Keratinocyte (primary cell): ENCODE data around the gene MYRIP. TPM values are rescaled to one million over a fixed set of nuclear protein-coding genes. Genes with fewer than 3 reads are reported as not detected.

ENCODE experiments used
- DNase-seq: peaks from one replicate; pipeline ENCODE4 v3.0.0-alpha.2; 2011; ENCODE audit warnings: low read depth, missing footprints, low spot score
- FAIRE-seq: peaks from 2 replicates; lab custom pipeline; 2011; peaks lifted over from hg19 to GRCh38; lab: Jason Lieb, UNC
- H2AFZ ChIP-seq: 2 replicates; pipeline ENCODE4 v1.6.0; 2012; ENCODE audit warnings: low read length, control low read depth, inconsistent platforms; ENCODE audit not compliant: control insufficient read depth
- H3K27ac ChIP-seq: 2 replicates; pipeline ENCODE4 v1.5.1; 2011; ENCODE audit warnings: low read length; ENCODE audit not compliant: control insufficient read depth, insufficient read depth
- H3K27me3 ChIP-seq: 3 replicates; pipeline ENCODE4 v1.6.0; 2011; ENCODE audit warnings: low read length; ENCODE audit not compliant: control insufficient read depth, insufficient read depth; ENCODE audit errors: extremely low read depth
- H3K36me3 ChIP-seq, 2 experiments: 2 replicates in 1 of 2; 3 replicates in 1 of 2; pipeline ENCODE4 v1.5.1; 2011; ENCODE audit warnings: low read length in 2 of 2, mild to moderate bottlenecking in 1 of 2; ENCODE audit not compliant: control insufficient read depth in 2 of 2, insufficient read depth in 2 of 2; ENCODE audit errors: extremely low read depth in 1 of 2
- H3K4me1 ChIP-seq: 3 replicates; pipeline ENCODE4 v1.5.1; 2011; ENCODE audit warnings: low read length; ENCODE audit not compliant: control insufficient read depth, insufficient read depth; ENCODE audit errors: extremely low read depth
- H3K4me2 ChIP-seq: 3 replicates; pipeline ENCODE4 v1.6.0; 2011; ENCODE audit warnings: low read depth, low read length; ENCODE audit not compliant: control insufficient read depth, insufficient read depth; ENCODE audit errors: extremely low read depth
- H3K4me3 ChIP-seq, 3 experiments: fragments of 200-600 bp in 1 of 3; sonication (generic) in 1 of 3; 2 replicates in 2 of 3; 3 replicates in 1 of 3; pipeline ENCODE4 v1.5.1; 2011 to 2016; ENCODE audit warnings: low read length in 3 of 3, mild to moderate bottlenecking in 3 of 3, control low read depth in 2 of 3, inconsistent platforms in 1 of 3, low read depth in 1 of 3, mixed read lengths in 1 of 3, mixed run types in 1 of 3, moderate library complexity in 1 of 3; ENCODE audit not compliant: control insufficient read depth in 2 of 3, insufficient read depth in 2 of 3; ENCODE audit errors: extremely low read depth in 1 of 3
- H3K79me2 ChIP-seq: 2 replicates; pipeline ENCODE4 v1.6.0; 2012; ENCODE audit warnings: low read length; ENCODE audit not compliant: control insufficient read depth, insufficient read depth
- H3K9ac ChIP-seq: 3 replicates; pipeline ENCODE4 v1.6.0; 2011; ENCODE audit warnings: low read length; ENCODE audit not compliant: control insufficient read depth, insufficient read depth; ENCODE audit errors: extremely low read depth
- H3K9me1 ChIP-seq: 3 replicates; pipeline ENCODE4 v1.6.0; 2011; ENCODE audit warnings: low read length; ENCODE audit not compliant: control insufficient read depth, insufficient read depth; ENCODE audit errors: extremely low read depth
- H3K9me3 ChIP-seq: 2 replicates; pipeline ENCODE4 v1.5.1; 2012; ENCODE audit warnings: low read depth, low read length; ENCODE audit not compliant: control insufficient read depth
- H4K20me1 ChIP-seq: 3 replicates; pipeline ENCODE4 v1.6.0; 2011; ENCODE audit warnings: low read length; ENCODE audit not compliant: control insufficient read depth, insufficient read depth; ENCODE audit errors: extremely low read depth
- CTCF ChIP-seq, 3 experiments: IDR thresholded peaks in 1 of 3; conservative IDR thresholded peaks in 1 of 3; optimal IDR thresholded peaks in 1 of 3; 2 replicates in 2 of 3; 3 replicates in 1 of 3; pipeline versions ENCODE3 to v1.5.1; 2011; ENCODE audit warnings: low read length in 3 of 3, mild to moderate bottlenecking in 3 of 3, moderate library complexity in 2 of 3, control low read depth in 1 of 3, inconsistent platforms in 1 of 3; ENCODE audit not compliant: insufficient read depth in 2 of 3; ENCODE audit errors: extremely low read depth in 1 of 3
- EZH2 ChIP-seq: IDR thresholded peaks from one replicate; pipeline ENCODE4 v1.6.1; 2012; ENCODE audit warnings: inconsistent platforms, mild to moderate bottlenecking, low read length, moderate library complexity
- dilution Hi-C: fragments of 300-500 bp; cut with MboI; formaldehyde crosslinking; loops from one replicate; pipeline ENCODE4 v1.7.0; 2020; ENCODE audit warnings: low sequenced_read_pairs; ENCODE audit not compliant: extremely low pct_ligation_motif_present
- polyA plus RNA-seq, 5 experiments: library from polyadenylated mRNA; depleted of rRNA in 3 of 5; stranded (reverse) in 3 of 5; stranded (forward) in 1 of 5; unstranded in 1 of 5; fragments of >200 nt; gene quantifications; 1 replicate in 1 of 5; 2 replicates in 3 of 5; 3 replicates in 1 of 5; pipeline versions ENCODE4 v1.2.1 to v1.2.3, GENCODE V29; 2011 to 2012; ENCODE audit warnings: missing spikeins in 2 of 5, low read depth in 1 of 5, low replicate concordance in 1 of 5

MYRIP gene
- polyA plus RNA-seq, 1 donor (not counting 4 experiments of a cell fraction or from before 2014, with no cell fraction given) = 0.01 TPM

DNA sequence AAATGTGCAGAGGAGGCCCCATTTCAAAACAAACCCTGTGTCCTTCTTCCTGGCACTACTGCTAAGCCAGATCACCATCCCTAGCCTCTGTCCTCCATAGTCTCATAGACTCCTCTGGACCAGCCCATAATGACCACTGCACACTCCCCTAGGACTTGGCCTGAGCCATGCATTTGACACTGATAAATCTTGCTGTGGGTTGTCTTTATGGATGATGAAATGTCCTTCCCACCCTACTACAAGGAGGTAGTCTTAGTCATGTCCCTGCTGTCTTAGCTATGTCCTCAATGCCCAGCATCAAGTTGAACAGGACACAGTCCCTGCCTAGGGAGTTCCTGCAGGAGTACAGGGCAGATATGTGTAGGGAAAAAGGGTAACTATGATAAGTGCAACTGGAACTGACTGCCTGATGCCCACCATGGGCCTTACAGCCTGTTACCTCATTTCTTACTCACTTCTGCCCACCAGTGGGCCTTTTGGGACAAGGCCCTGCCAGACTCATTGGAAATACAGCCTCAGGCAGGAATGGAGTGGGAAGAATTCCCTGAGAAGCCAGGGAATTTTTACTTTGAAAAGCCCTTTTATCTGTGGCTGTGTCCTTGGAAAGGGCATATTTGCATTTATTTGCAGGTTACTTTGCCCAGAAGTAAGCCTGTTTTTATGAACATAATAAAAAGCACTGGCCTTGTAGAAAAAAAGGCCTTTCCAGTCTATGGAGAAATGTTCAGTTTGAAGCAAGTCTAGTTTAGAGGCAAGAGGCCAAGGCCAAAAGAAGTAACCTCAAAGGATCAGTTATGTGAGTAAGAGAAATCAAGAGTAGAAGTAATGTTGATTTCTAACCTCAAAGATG lies 300.5 kb downstream of the MYRIP start:
- Histone ChIP-seq H3K9me3 (no peaks in the 10 kb centered on the region), H3K36me3 (no peaks in the 10 kb centered on the region), H3K4me2 (no peak overlapping the region), H3K9ac (no peak overlapping the region), H3K27ac (no peak overlapping the region), H3K4me3 (no peak overlapping the region), H3K4me1 (peaks cover 19% of the 10 kb centered on the region), H4K20me1 (no peaks in the 10 kb centered on the region), H3K27me3 (no peaks in the 10 kb centered on the region), H2AFZ (no peak overlapping the region), H3K79me2 (no peaks in the 10 kb centered on the region), H3K9me1 (no peaks in the 10 kb centered on the region)
- dilution Hi-C loops = no loop called here
- FAIRE-seq (peak; percentile 73), DNase-seq (no peak)
- peak; percentile 38 to 49 (median 39) for TF ChIP-seq CTCF (optimal IDR thresholded peaks at IDR 0.05 in 1 of 3, IDR thresholded peaks at IDR 0.05 in 1 of 3, conservative IDR thresholded peaks at IDR 0.05 in 1 of 3; ENCODE audit: extremely low read depth in 1 of 3, insufficient read depth in 2 of 3, low read length in 3 of 3)
- TF ChIP-seq EZH2 = no peak

DNA sequence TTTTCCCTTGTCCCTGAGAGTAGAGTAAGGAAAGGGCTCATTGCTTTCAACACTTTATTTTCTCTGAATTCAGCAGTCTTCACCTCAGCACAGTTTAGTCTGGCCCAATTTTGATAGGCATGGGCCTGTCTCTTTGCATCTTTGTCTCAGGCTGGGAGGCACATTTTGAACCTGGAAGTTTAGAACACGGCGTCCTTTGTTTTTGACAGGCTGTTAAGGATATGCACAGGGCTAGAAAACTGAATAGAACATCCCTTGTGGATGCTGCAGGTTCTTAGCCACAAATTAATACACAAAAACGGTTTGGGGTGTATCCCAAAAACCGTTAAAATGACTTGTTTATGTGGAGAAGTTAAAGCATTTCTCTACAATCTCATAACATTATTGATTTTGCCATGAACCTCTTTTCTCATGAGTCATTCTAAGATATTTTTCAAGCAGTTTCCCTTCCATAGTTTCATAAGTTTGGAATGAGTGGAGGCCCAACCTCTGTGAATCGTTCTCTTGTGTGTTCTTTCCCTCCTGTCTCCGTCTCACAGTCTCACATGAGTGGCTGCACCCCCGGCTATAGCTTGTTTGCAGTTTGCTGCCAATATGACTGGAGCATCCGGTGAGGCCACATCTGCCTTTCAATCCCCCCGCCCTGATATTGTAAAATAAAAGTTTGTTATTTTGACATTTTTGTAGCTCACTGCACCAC lies 307.2 kb downstream of the MYRIP start:
- FAIRE-seq (peak; percentile 57), DNase-seq (no peak)
- dilution Hi-C loops = no loop called here
- Histone ChIP-seq H4K20me1 (no peaks in the 10 kb centered on the region), H3K9me3 (no peaks in the 10 kb centered on the region), H3K27me3 (no peaks in the 10 kb centered on the region), H3K27ac (peak overlapping the region; percentile 13), H3K36me3 (no peaks in the 10 kb centered on the region), H3K4me2 (peak overlapping the region; percentile 27), H2AFZ (peak overlapping the region; percentile 47), H3K79me2 (no peaks in the 10 kb centered on the region), H3K9ac (no peak overlapping the region), H3K9me1 (no peaks in the 10 kb centered on the region), H3K4me1 (peaks cover 17% of the 10 kb centered on the region), H3K4me3 (no peak overlapping the region)
- TF ChIP-seq CTCF (optimal IDR thresholded peaks at IDR 0.05 in 1 of 3, IDR thresholded peaks at IDR 0.05 in 1 of 3, conservative IDR thresholded peaks at IDR 0.05 in 1 of 3; ENCODE audit: extremely low read depth in 1 of 3, insufficient read depth in 2 of 3, low read length in 3 of 3) (no peak), EZH2 (no peak)
